GM12878 (cell line): Measurements from ENCODE around the gene FOXD1. TPM values are rescaled to one million over a fixed set of nuclear protein-coding genes. Genes with fewer than 3 reads are reported as not detected.

Experiments used
- ATAC-seq: fragments of 200-7000 bp; cut with Tn5 transposase; 3 replicates; pipeline ENCODE4 v1.9.1; 2020; ENCODE audit warnings: mild to moderate bottlenecking, moderate library complexity
- BruUV-seq: library from RNA; stranded (reverse); fragments of 400-500 nt; replicated peaks from 2 replicates; lab custom pipeline; 2021; lab: Mats Ljungman, UMichigan
- CTCF ChIA-PET: fragments of 300-600 bp; sonication (Branson Sonifier 250); formaldehyde crosslinking; extraction: SDS; loops from one replicate; lab custom pipeline; 2021; ENCODE audit warnings: inconsistent platforms; lab: Yijun Ruan, JAX
- POLR2A ChIA-PET: fragments of 350-600 bp; formaldehyde crosslinking; extraction: SDS; loops from one replicate; lab custom pipeline; 2021; ENCODE audit warnings: inconsistent platforms; lab: Charles Lee
- RAD21 ChIA-PET: fragments of 300-600 bp; sonication (Branson Sonifier 250); formaldehyde crosslinking; loops from one replicate; lab custom pipeline; 2023; ENCODE audit warnings: antibody characterized with exemption; ENCODE audit not compliant: unreplicated experiment; lab: Charles Lee
- SMC1A ChIA-PET: fragments of 300-600 bp; sonication (Branson Sonifier 250); formaldehyde crosslinking; loops from one replicate; lab custom pipeline; 2023; ENCODE audit not compliant: unreplicated experiment, uncharacterized antibody; lab: Charles Lee
- DNase-seq: peaks from one replicate; pipeline ENCODE4 v3.0.0-alpha.2; 2011; ENCODE audit warnings: low read depth, low spot score
- FAIRE-seq: peaks from 3 replicates; lab custom pipeline; 2011; peaks lifted over from hg19 to GRCh38; lab: Jason Lieb, UNC
- H2AFZ ChIP-seq: 2 replicates; pipeline ENCODE4 v1.6.0; 2011; ENCODE audit warnings: low read depth, low read length, control low read depth; ENCODE audit not compliant: control insufficient read depth
- H3K27ac ChIP-seq: 2 replicates; pipeline ENCODE4 v1.5.1; 2011; ENCODE audit warnings: control low read depth; ENCODE audit not compliant: control insufficient read depth, insufficient read depth
- H3K27me3 ChIP-seq, 2 experiments: replicated peaks in 1 of 2; 2 replicates each; pipeline versions ENCODE4 v1.6.0 to v1.6.1; 2011; ENCODE audit warnings: low read length in 1 of 2; ENCODE audit not compliant: control insufficient read depth in 2 of 2, insufficient read depth in 2 of 2
- H3K36me3 ChIP-seq, 2 experiments: 2 replicates each; pipeline ENCODE4 v1.5.1; 2011; ENCODE audit warnings: low read length in 1 of 2; ENCODE audit not compliant: control insufficient read depth in 2 of 2, insufficient read depth in 2 of 2
- H3K4me1 ChIP-seq: 2 replicates; pipeline ENCODE4 v1.6.1; 2011; ENCODE audit warnings: mild to moderate bottlenecking, low read length, moderate library complexity, mixed read lengths; ENCODE audit not compliant: control insufficient read depth, insufficient read depth
- H3K4me2 ChIP-seq: 2 replicates; pipeline ENCODE4 v1.6.0; 2011; ENCODE audit warnings: control low read depth; ENCODE audit not compliant: control insufficient read depth, insufficient read depth
- H3K4me3 ChIP-seq: fragments of 200-600 bp; sonication (generic); 2 replicates; pipeline ENCODE4 v1.5.1; 2016
- H3K79me2 ChIP-seq: 2 replicates; pipeline ENCODE4 v1.6.0; 2011; ENCODE audit warnings: low read length; ENCODE audit not compliant: control insufficient read depth, insufficient read depth
- H3K9ac ChIP-seq: 2 replicates; pipeline ENCODE4 v1.8.0; 2011; ENCODE audit warnings: low read length, control low read depth, mixed read lengths; ENCODE audit not compliant: control insufficient read depth, insufficient read depth
- H3K9me3 ChIP-seq: replicated peaks from 3 replicates; pipeline ENCODE4 v1.5.1; 2011; ENCODE audit warnings: mild to moderate bottlenecking, low read length; ENCODE audit not compliant: control insufficient read depth, insufficient read depth
- H4K20me1 ChIP-seq: 2 replicates; pipeline ENCODE4 v1.6.0; 2011; ENCODE audit not compliant: control insufficient read depth, insufficient read depth
- BACH1 ChIP-seq: fragments of 450-650 bp; IDR thresholded peaks from 2 replicates; pipeline ENCODE4 v1.6.1; 2017; ENCODE audit warnings: mild to moderate bottlenecking, borderline replicate concordance
- BCL3 ChIP-seq: IDR thresholded peaks from 2 replicates; pipeline ENCODE4 v1.6.1; 2011; ENCODE audit warnings: borderline replicate concordance, low read depth, mild to moderate bottlenecking, moderate library complexity, low read length; ENCODE audit not compliant: insufficient read depth, poor library complexity, severe bottlenecking
- CHD4 ChIP-seq: fragments of 200-600 bp; sonication (generic); IDR thresholded peaks from 2 replicates; pipeline ENCODE4 v1.6.1; 2016; ENCODE audit warnings: mild to moderate bottlenecking
- ELK1 ChIP-seq: IDR thresholded peaks from 2 replicates; pipeline ENCODE4 v1.6.1; 2012; ENCODE audit warnings: low read depth, low read length, improper control_type of control experiment
- JUNB ChIP-seq: IDR thresholded peaks from 2 replicates; pipeline ENCODE4 v1.6.1; 2016; ENCODE audit warnings: antibody characterized with exemption, mild to moderate bottlenecking
- PML ChIP-seq: IDR thresholded peaks from 2 replicates; pipeline ENCODE4 v1.6.1; 2012; ENCODE audit warnings: low read length, inconsistent platforms
- POLR2AphosphoS5 ChIP-seq: IDR thresholded peaks from 2 replicates; pipeline ENCODE4 v1.6.1; 2011; ENCODE audit warnings: mild to moderate bottlenecking, low read length, inconsistent platforms
- SPI1 ChIP-seq: IDR thresholded peaks from 2 replicates; pipeline ENCODE4 v1.6.1; 2011; ENCODE audit warnings: low read depth, mild to moderate bottlenecking, low read length, moderate library complexity, borderline replicate concordance; ENCODE audit not compliant: insufficient read depth
- STAT1 ChIP-seq: fragments of 450-650 bp; conservative IDR thresholded peaks from 2 replicates; pipeline ENCODE4 v1.6.1; 2014; ENCODE audit warnings: antibody characterized with exemption, mild to moderate bottlenecking
- TCF12 ChIP-seq: IDR thresholded peaks from 2 replicates; pipeline ENCODE4 v1.6.1; 2011; ENCODE audit warnings: low read depth, mild to moderate bottlenecking, low read length
- TCF7 ChIP-seq: IDR thresholded peaks from 2 replicates; pipeline ENCODE4 v1.6.1; 2014; ENCODE audit warnings: antibody characterized with exemption, borderline replicate concordance
- ZBTB40 ChIP-seq: fragments of 450-650 bp; IDR thresholded peaks from 2 replicates; pipeline ENCODE4 v1.6.1; 2016; ENCODE audit warnings: mild to moderate bottlenecking, moderate library complexity, borderline replicate concordance
- ZNF207 ChIP-seq: fragments of 450-650 bp; IDR thresholded peaks from 2 replicates; pipeline ENCODE4 v1.6.1; 2014; ENCODE audit warnings: antibody characterized with exemption, mild to moderate bottlenecking, borderline replicate concordance
- WGBS: methylation state at CpG from one replicate; pipeline ENCODE4 v1.1.6; 2016; ENCODE audit warnings: low lambda C conversion rate; ENCODE audit not compliant: insufficient replicate concordance, insufficient coverage; ENCODE audit errors: missing lambda C conversion rate; 5-methylcytosine and 5-hydroxymethylcytosine counted together
- in situ Hi-C: fragments of 300-500 bp; cut with MboI; formaldehyde crosslinking; loops from 9 replicates; pipeline ENCODE4 v1.14.3; 2018; ENCODE audit warnings: mixed read lengths
- intact Hi-C: fragments of 100-400 bp; cut with micrococcal nuclease; formaldehyde crosslinking; loops from one replicate; pipeline ENCODE4 v1.14.2; 2022; ENCODE audit not compliant: unreplicated experiment
- polyA plus RNA-seq, 11 experiments: library from polyadenylated mRNA; depleted of rRNA in 4 of 11; unstranded in 6 of 11; stranded (reverse) in 5 of 11; fragments of >200 nt; fragmentation: Nextera tagmentation in 4 of 11; fragmentation: Illumina TruSeq in 1 of 11; extraction: Ambion mirVana in 4 of 11; extraction: Trizol in 1 of 11; gene quantifications; 1 replicate in 1 of 11; 2 replicates in 10 of 11; pipeline versions ENCODE4 v1.2.1 to v1.2.3, GENCODE V29; 2011 to 2016; ENCODE audit warnings: inconsistent platforms in 2 of 11, missing spikeins in 2 of 11, low read depth in 1 of 11
- total RNA-seq, 4 experiments: library from RNA; depleted of rRNA in 3 of 4; stranded (reverse); fragments of >200 nt in 3 of 4; fragmentation: Illumina TruSeq in 1 of 4; extraction: Trizol in 1 of 4; gene quantifications; 2 replicates each; pipeline versions ENCODE4 v1.2.1 to v1.2.3, GENCODE V29; 2013 to 2021
- TF ChIP-seq, protein P1 (sequence below): IDR thresholded peaks from 2 replicates; pipeline ENCODE4 v1.6.1; 2011; ENCODE audit warnings: low read depth, mild to moderate bottlenecking, low read length, moderate library complexity, borderline replicate concordance; ENCODE audit errors: extremely low read depth
- TF ChIP-seq, protein P2 (sequence below): fragments of 450-650 bp; IDR thresholded peaks from 2 replicates; pipeline ENCODE4 v1.6.1; 2018; ENCODE audit warnings: mild to moderate bottlenecking, low read depth, moderate library complexity; ENCODE audit not compliant: partially characterized antibody

FOXD1 gene
- total and polyA plus RNA-seq, 10 of the 15 experiments (the other 5 are each of a cell fraction or from before 2014, with no cell fraction given) = not detected

DNA sequence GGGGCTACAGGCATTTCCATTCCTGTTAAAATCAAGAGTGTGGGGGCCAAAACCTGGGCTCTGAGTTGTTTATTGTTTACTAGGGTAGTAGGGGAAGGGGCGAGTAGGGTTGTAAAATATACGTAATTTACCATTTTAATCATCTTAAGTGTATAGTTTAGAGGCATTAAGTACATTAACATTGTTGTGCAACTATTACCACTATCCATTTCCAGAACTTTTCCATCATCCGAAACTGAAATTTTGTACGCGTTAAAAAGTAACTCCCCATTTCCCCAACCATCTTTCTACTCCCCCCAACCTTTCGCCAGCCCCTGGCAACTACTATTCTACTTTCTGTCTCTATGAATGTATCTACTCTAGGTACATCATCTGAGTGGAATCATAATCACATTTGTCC lies 3.6 kb upstream of the FOXD1 start:
- ChIA-PET CTCF (no interaction called here), SMC1A (no interaction called here), POLR2A (no interaction called here), RAD21 (no interaction called here)
- 67% methylated on average over 6 of the region's 6 CpGs for WGBS
- Histone ChIP-seq H3K4me1 (no peaks in the 10 kb centered on the region), H3K9me3 (peaks cover 2% of the 10 kb centered on the region; the same call in 2 of the 3 replicates), H3K27me3 (peaks cover 6 to 28% of the 10 kb centered on the region in 2 experiments), H3K4me3 (no peak overlapping the region), H3K4me2 (no peak overlapping the region), H3K79me2 (no peaks in the 10 kb centered on the region), H3K27ac (no peak overlapping the region), H3K9ac (no peak overlapping the region), H3K36me3 (no peaks in the 10 kb centered on the region), H4K20me1 (no peaks in the 10 kb centered on the region), H2AFZ (no peak overlapping the region)
- ATAC-seq (no peak), FAIRE-seq (no peak), DNase-seq (no peak)
- no TSS peak for BruUV-seq
- intact Hi-C loops (loop anchor here (5.0 kb wide), 2 partner anchors 160 to 495 kb away; partner anchors contain the start of gene FCHO2), in situ Hi-C loops (no loop called here)
- no peak for TF ChIP-seq POLR2AphosphoS5
- TF ChIP-seq CHD4 = no peak
- no peak for TF ChIP-seq ELK1
- TF ChIP-seq JUNB = no peak
- no peak for TF ChIP-seq PML
- no peak for TF ChIP-seq BCL3
- no peak for TF ChIP-seq ZNF207
- TF ChIP-seq ZBTB40 = no peak
- TF ChIP-seq, protein P1, sequence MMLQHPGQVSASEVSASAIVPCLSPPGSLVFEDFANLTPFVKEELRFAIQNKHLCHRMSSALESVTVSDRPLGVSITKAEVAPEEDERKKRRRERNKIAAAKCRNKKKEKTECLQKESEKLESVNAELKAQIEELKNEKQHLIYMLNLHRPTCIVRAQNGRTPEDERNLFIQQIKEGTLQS = no peak
- no peak for TF ChIP-seq STAT1
- no peak for TF ChIP-seq SPI1
- no peak for TF ChIP-seq TCF12
- no peak for TF ChIP-seq BACH1
- no peak for TF ChIP-seq TCF7
- TF ChIP-seq, protein P2, sequence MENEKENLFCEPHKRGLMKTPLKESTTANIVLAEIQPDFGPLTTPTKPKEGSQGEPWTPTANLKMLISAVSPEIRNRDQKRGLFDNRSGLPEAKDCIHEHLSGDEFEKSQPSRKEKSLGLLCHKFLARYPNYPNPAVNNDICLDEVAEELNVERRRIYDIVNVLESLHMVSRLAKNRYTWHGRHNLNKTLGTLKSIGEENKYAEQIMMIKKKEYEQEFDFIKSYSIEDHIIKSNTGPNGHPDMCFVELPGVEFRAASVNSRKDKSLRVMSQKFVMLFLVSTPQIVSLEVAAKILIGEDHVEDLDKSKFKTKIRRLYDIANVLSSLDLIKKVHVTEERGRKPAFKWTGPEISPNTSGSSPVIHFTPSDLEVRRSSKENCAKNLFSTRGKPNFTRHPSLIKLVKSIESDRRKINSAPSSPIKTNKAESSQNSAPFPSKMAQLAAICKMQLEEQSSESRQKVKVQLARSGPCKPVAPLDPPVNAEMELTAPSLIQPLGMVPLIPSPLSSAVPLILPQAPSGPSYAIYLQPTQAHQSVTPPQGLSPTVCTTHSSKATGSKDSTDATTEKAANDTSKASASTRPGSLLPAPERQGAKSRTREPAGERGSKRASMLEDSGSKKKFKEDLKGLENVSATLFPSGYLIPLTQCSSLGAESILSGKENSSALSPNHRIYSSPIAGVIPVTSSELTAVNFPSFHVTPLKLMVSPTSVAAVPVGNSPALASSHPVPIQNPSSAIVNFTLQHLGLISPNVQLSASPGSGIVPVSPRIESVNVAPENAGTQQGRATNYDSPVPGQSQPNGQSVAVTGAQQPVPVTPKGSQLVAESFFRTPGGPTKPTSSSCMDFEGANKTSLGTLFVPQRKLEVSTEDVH = no peak
